GM19238 (cell line): ENCODE measurements around the gene FOXP1.
A peak's percentile ranks its signal among the peaks of the same experiment; 100 is the strongest.

Experiments
- DNase-seq: peaks from one replicate; pipeline ENCODE4 v3.0.0; 2011; ENCODE audit warnings: low spot score; ENCODE audit not compliant: insufficient read length

FOXP1 gene

GRCh38 chr3:71376911-71377310 is 206.6 kb downstream of the FOXP1 start:
- no peak for DNase-seq

GRCh38 chr3:71376503-71376902 is 207.0 kb downstream of the FOXP1 start:
- no peak for DNase-seq

- no peak for DNase-seq
Measured at GRCh38 chr3:71374582-71374981, 208.9 kb downstream of the FOXP1 start.

GRCh38 chr3:71372911-71373637 is 210.5 kb downstream of the FOXP1 start:
- DNase-seq = no peak

GRCh38 chr3:71372241-71372768 is 211.2 kb downstream of the FOXP1 start:
- no peak for DNase-seq

- DNase-seq = no peak
Measured at GRCh38 chr3:71371282-71371681, 212.2 kb downstream of the FOXP1 start.

GRCh38 chr3:71370467-71370866 is 213.1 kb downstream of the FOXP1 start:
- no peak for DNase-seq

- DNase-seq = no peak
Measured at GRCh38 chr3:71369701-71370391, 213.7 kb downstream of the FOXP1 start.

GRCh38 chr3:71366988-71367604 is 216.4 kb downstream of the FOXP1 start:
- DNase-seq = no peak

- no peak for DNase-seq
Measured at GRCh38 chr3:71361334-71361890, 222.1 kb downstream of the FOXP1 start.

- DNase-seq = peak; percentile 9
Measured at GRCh38 chr3:71360764-71361163, 222.8 kb downstream of the FOXP1 start.

- DNase-seq = no peak
Measured at GRCh38 chr3:71360180-71360579, 223.3 kb downstream of the FOXP1 start.

GRCh38 chr3:71358243-71358642 is 225.3 kb downstream of the FOXP1 start:
- DNase-seq = no peak

- no peak for DNase-seq
Measured at GRCh38 chr3:71356265-71356664, 227.3 kb downstream of the FOXP1 start.

- DNase-seq = no peak
Measured at GRCh38 chr3:71355862-71356261, 227.7 kb downstream of the FOXP1 start.

GRCh38 chr3:71355037-71355436 is 228.5 kb downstream of the FOXP1 start:
- no peak for DNase-seq

- no peak for DNase-seq
Measured at GRCh38 chr3:71351403-71352149, 232.0 kb downstream of the FOXP1 start.

- no peak for DNase-seq
Measured at GRCh38 chr3:71350998-71351397, 232.5 kb downstream of the FOXP1 start.

GRCh38 chr3:71348831-71349230 is 234.7 kb downstream of the FOXP1 start:
- no peak for DNase-seq

- DNase-seq = no peak
Measured at GRCh38 chr3:71348001-71348632, 235.4 kb downstream of the FOXP1 start.

- no peak for DNase-seq
Measured at GRCh38 chr3:71346061-71346460, 237.5 kb downstream of the FOXP1 start.
